SK-N-SH (cell line): Measurements from ENCODE around the gene NGF. TPM values are rescaled to one million over a fixed set of nuclear protein-coding genes. Genes with fewer than 3 reads are reported as not detected.

Source experiments
- CTCF ChIA-PET: fragments of 300-600, 350-600 bp; formaldehyde crosslinking; extraction: SDS; loops from one replicate; lab custom pipeline; 2021; lab: Yijun Ruan, JAX
- POLR2A ChIA-PET: fragments of 350-600 bp; sonication (Branson Sonifier 250); formaldehyde crosslinking; extraction: SDS; loops from one replicate; lab custom pipeline; 2020; ENCODE audit warnings: antibody characterized with exemption, inconsistent platforms; lab: Yijun Ruan, JAX
- DNase-seq: peaks from one replicate; pipeline ENCODE4 v3.0.0; 2012
- H2AFZ ChIP-seq: fragments of 200-600 bp; sonication (generic); 2 replicates; pipeline ENCODE4 v1.8.1; 2016; ENCODE audit warnings: antibody characterized with exemption, mild to moderate bottlenecking, low read depth
- H3F3A ChIP-seq: fragments of 200-600 bp; sonication (generic); replicated peaks from 2 replicates; pipeline ENCODE3; 2016; ENCODE audit warnings: antibody characterized with exemption, mild to moderate bottlenecking; ENCODE audit not compliant: insufficient read depth
- H3K27ac ChIP-seq, 2 experiments: fragments of 200-500 bp in 1 of 2; fragments of 200-600 bp in 1 of 2; sonication (Bioruptor generic) in 1 of 2; sonication (generic), shearing (Covaris generic) in 1 of 2; 2 replicates each; pipeline versions ENCODE4 v1.5.1 to v1.6.1; 2014 to 2016; ENCODE audit warnings: low read depth in 2 of 2, inconsistent platforms in 1 of 2, low read length in 1 of 2, mild to moderate bottlenecking in 1 of 2, mixed read lengths in 1 of 2
- H3K27me3 ChIP-seq: fragments of 200-600 bp; sonication (generic), shearing (Covaris generic); 2 replicates; pipeline ENCODE4 v1.6.1; 2016; ENCODE audit warnings: mixed run types; ENCODE audit not compliant: insufficient read depth
- H3K36me3 ChIP-seq, 2 experiments: fragments of 200-500 bp in 1 of 2; fragments of 200-600 bp in 1 of 2; sonication (Bioruptor generic) in 1 of 2; sonication (generic) in 1 of 2; replicated peaks in 1 of 2; 2 replicates each; pipeline versions ENCODE3 to v1.5.1; 2014 to 2016; ENCODE audit warnings: low read length in 1 of 2, mild to moderate bottlenecking in 1 of 2; ENCODE audit not compliant: insufficient read depth in 2 of 2, control insufficient read depth in 1 of 2
- H3K4me1 ChIP-seq, 2 experiments: fragments of 200-500 bp in 1 of 2; fragments of 200-600 bp in 1 of 2; sonication (Bioruptor generic) in 1 of 2; sonication (generic), shearing (Covaris generic) in 1 of 2; 2 replicates each; pipeline versions ENCODE4 v1.5.1 to v1.6.1; 2014 to 2016; ENCODE audit warnings: low read depth in 1 of 2, low read length in 1 of 2, mixed run types in 1 of 2; ENCODE audit not compliant: insufficient read depth in 2 of 2, control insufficient read depth in 1 of 2
- H3K4me2 ChIP-seq: fragments of 200-600 bp; sonication (generic), shearing (Covaris generic); 2 replicates; pipeline ENCODE4 v1.6.1; 2017; ENCODE audit warnings: mixed run types
- H3K4me3 ChIP-seq, 2 experiments: fragments of 200-500 bp in 1 of 2; fragments of 200-600 bp in 1 of 2; sonication (Bioruptor generic) in 1 of 2; sonication (generic), shearing (Covaris generic) in 1 of 2; 2 replicates each; pipeline versions ENCODE4 v1.5.1 to v1.8.1; 2014 to 2016; ENCODE audit warnings: low read depth in 2 of 2, inconsistent platforms in 1 of 2, low read length in 1 of 2, mild to moderate bottlenecking in 1 of 2, mixed read lengths in 1 of 2, moderate library complexity in 1 of 2
- H3K79me2 ChIP-seq: fragments of 200-600 bp; sonication (generic); 2 replicates; pipeline ENCODE4 v1.8.1; 2017; ENCODE audit warnings: mild to moderate bottlenecking; ENCODE audit not compliant: insufficient read depth
- H3K9ac ChIP-seq: fragments of 200-600 bp; sonication (generic); 2 replicates; pipeline ENCODE4 v1.6.1; 2017; ENCODE audit warnings: mixed run types
- H3K9me2 ChIP-seq: fragments of 200-600 bp; sonication (generic); 2 replicates; pipeline ENCODE4 v1.6.1; 2017; ENCODE audit warnings: mixed run types
- H3K9me3 ChIP-seq: fragments of 200-600 bp; sonication (generic); 2 replicates; pipeline ENCODE4 v1.6.1; 2017; ENCODE audit warnings: mixed run types, mild to moderate bottlenecking, moderate library complexity
- H4K20me1 ChIP-seq: fragments of 200-600 bp; sonication (generic); 2 replicates; pipeline ENCODE4 v1.6.1; 2017; ENCODE audit warnings: mild to moderate bottlenecking, mixed run types; ENCODE audit not compliant: insufficient read depth
- ELF1 ChIP-seq: IDR thresholded peaks from 2 replicates; pipeline ENCODE4 v1.4.0; 2012
- EP300 ChIP-seq, 2 experiments: IDR thresholded peaks; 2 replicates each; pipeline versions ENCODE4 v1.4.0 to v1.6.1; 2012; ENCODE audit warnings: borderline replicate concordance in 1 of 2, low read depth in 1 of 2, low read length in 1 of 2
- FOSL2 ChIP-seq: IDR thresholded peaks from 2 replicates; pipeline ENCODE4 v1.4.0; 2012; ENCODE audit warnings: low read depth, mild to moderate bottlenecking, moderate library complexity, borderline replicate concordance
- FOXJ3 ChIP-seq: sonication (generic); formaldehyde crosslinking; IDR thresholded peaks from 2 replicates; pipeline ENCODE4 v1.5.1; 2020; ENCODE audit warnings: mild to moderate bottlenecking, missing genetic modification reagents
- FOXM1 ChIP-seq: IDR thresholded peaks from 2 replicates; pipeline ENCODE4 v1.4.0; 2012; ENCODE audit warnings: low read depth, mild to moderate bottlenecking
- GABPA ChIP-seq: IDR thresholded peaks from 2 replicates; pipeline ENCODE4 v1.4.0; 2012; ENCODE audit warnings: low read depth, mild to moderate bottlenecking
- GATA2 ChIP-seq: sonication (generic); formaldehyde crosslinking; IDR thresholded peaks from 2 replicates; pipeline ENCODE4 v1.5.0; 2020; ENCODE audit warnings: mild to moderate bottlenecking, missing genetic modification reagents
- JUND ChIP-seq: IDR thresholded peaks from 2 replicates; pipeline ENCODE4 v1.4.0; 2012
- MEF2A ChIP-seq: IDR thresholded peaks from 2 replicates; pipeline ENCODE4 v1.4.0; 2012; ENCODE audit warnings: low read depth, borderline replicate concordance
- MXI1 ChIP-seq: IDR thresholded peaks from 2 replicates; pipeline ENCODE4 v1.6.1; 2012; ENCODE audit warnings: mild to moderate bottlenecking, low read depth, low read length, improper control_type of control experiment
- NFIC ChIP-seq: IDR thresholded peaks from 2 replicates; pipeline ENCODE4 v1.4.0; 2012; ENCODE audit warnings: borderline replicate concordance
- NRF1 ChIP-seq: IDR thresholded peaks from 2 replicates; pipeline ENCODE4 v1.6.1; 2012; ENCODE audit warnings: low read depth, mild to moderate bottlenecking, low read length
- POLR2AphosphoS5 ChIP-seq: IDR thresholded peaks from 2 replicates; pipeline ENCODE4 v1.6.1; 2012; ENCODE audit warnings: low read depth, low read length
- RCOR1 ChIP-seq: fragments of 150-350 bp; IDR thresholded peaks from 2 replicates; pipeline ENCODE4 v1.6.1; 2017; ENCODE audit warnings: antibody characterized with exemption, low read length
- RFX5 ChIP-seq: IDR thresholded peaks from 2 replicates; pipeline ENCODE4 v1.6.1; 2012; ENCODE audit warnings: mild to moderate bottlenecking, improper control_type of control experiment, low read length
- RXRA ChIP-seq: IDR thresholded peaks from 2 replicates; pipeline ENCODE4 v1.4.0; 2012; ENCODE audit warnings: low read depth, mild to moderate bottlenecking, borderline replicate concordance
- SMC3 ChIP-seq: IDR thresholded peaks from 2 replicates; pipeline ENCODE4 v1.6.1; 2012; ENCODE audit warnings: low read depth, low read length, improper control_type of control experiment
- TAF1 ChIP-seq: IDR thresholded peaks from 2 replicates; pipeline ENCODE4 v1.6.1; 2012; ENCODE audit warnings: low read depth, mild to moderate bottlenecking, low read length, moderate library complexity, borderline replicate concordance
- TCF12 ChIP-seq: IDR thresholded peaks from 2 replicates; pipeline ENCODE4 v1.4.0; 2012
- TEAD4 ChIP-seq: IDR thresholded peaks from 2 replicates; pipeline ENCODE4 v1.4.0; 2012; ENCODE audit warnings: mild to moderate bottlenecking, borderline replicate concordance; ENCODE audit not compliant: insufficient read depth
- WGBS: methylation state at CpG from one replicate; pipeline ENCODE4 v1.1.6; 2017; ENCODE audit warnings: low lambda C conversion rate; 5-methylcytosine and 5-hydroxymethylcytosine counted together
- polyA plus RNA-seq, 3 experiments: library from polyadenylated mRNA; depleted of rRNA; stranded (reverse); fragments of >200 nt; gene quantifications; 2 replicates each; pipeline ENCODE4 v1.2.3, GENCODE V29; 2012
- TF ChIP-seq, protein P1 (sequence below): IDR thresholded peaks from 2 replicates; pipeline ENCODE4 v1.4.0; 2012; ENCODE audit warnings: low read depth, borderline replicate concordance
- TF ChIP-seq, protein P2 (sequence below): fragments of 200-600 bp; sonication (generic); IDR thresholded peaks from 2 replicates; pipeline ENCODE4 v1.6.1; 2017; ENCODE audit warnings: antibody characterized with exemption, mild to moderate bottlenecking, moderate library complexity
- TF ChIP-seq, protein P3 (sequence below): IDR thresholded peaks from 2 replicates; pipeline ENCODE4 v1.4.0; 2012; ENCODE audit warnings: low read depth
- TF ChIP-seq, protein P4 (sequence below): IDR thresholded peaks from 2 replicates; pipeline ENCODE4 v1.4.0; 2012; ENCODE audit warnings: low read depth, borderline replicate concordance
- TF ChIP-seq, protein P5 (sequence below): IDR thresholded peaks from 2 replicates; pipeline ENCODE4; 2012
- TF ChIP-seq, protein P6 (sequence below): IDR thresholded peaks from 2 replicates; pipeline ENCODE4 v1.6.1; 2012; ENCODE audit warnings: mild to moderate bottlenecking, low read depth, low read length, moderate library complexity

The NGF gene
- polyA plus RNA-seq, 1 of the 3 experiments (the other 2 are of a cell fraction) = 75.8 TPM

DNA sequence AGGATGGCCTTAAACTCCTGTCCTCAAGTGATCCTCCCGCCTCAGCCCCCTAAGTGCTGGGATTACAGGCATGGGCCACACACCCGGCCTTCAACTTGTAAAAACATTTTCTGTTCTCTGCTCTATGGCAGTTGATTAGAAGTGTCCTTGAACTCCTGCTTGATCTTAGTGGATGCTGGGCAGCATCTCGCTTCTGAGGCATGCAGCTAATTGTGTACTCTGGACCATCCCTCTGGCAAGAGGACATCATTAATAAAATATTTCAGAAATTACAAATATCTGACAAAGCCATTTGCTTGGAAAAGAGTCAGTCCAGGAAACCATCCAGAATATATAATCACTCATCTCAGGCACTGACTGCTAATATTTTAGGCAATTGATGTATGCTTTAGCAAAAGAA lies 8.1 kb downstream of the NGF start:
- no peak overlapping the region for H2AFZ ChIP-seq
- H3K79me2 ChIP-seq = peaks cover 93% of the 10 kb centered on the region
- ChIA-PET CTCF (interaction anchor here (1.8 kb wide), 1 partner anchor 190 kb away, joined by 6 read pairs; no protein-coding TSS in a partner anchor), POLR2A (interaction anchor here (0.6 kb wide), 1 partner anchor 89 kb away, joined by 3 read pairs; no protein-coding TSS in a partner anchor)
- no peaks in the 10 kb centered on the region for H3K9me3 ChIP-seq
- DNase-seq = no peak
- H3K27me3 ChIP-seq = no peaks in the 10 kb centered on the region
- H4K20me1 ChIP-seq = no peaks in the 10 kb centered on the region
- peak overlapping the region in 1 of 2 experiments; percentile 25; a peak in 1 of 4 replicates for H3K4me3 ChIP-seq
- peak overlapping the region; percentile 55 for H3K4me2 ChIP-seq
- H3K9me2 ChIP-seq = no peaks in the 10 kb centered on the region
- H3K4me1 ChIP-seq = peaks cover 23 to 84% of the 10 kb centered on the region in 2 experiments
- 50% methylated on average over 3 of the region's 3 CpGs for WGBS
- no peak for TF ChIP-seq NRF1
- TF ChIP-seq RFX5 = no peak
- TF ChIP-seq, protein P1, sequence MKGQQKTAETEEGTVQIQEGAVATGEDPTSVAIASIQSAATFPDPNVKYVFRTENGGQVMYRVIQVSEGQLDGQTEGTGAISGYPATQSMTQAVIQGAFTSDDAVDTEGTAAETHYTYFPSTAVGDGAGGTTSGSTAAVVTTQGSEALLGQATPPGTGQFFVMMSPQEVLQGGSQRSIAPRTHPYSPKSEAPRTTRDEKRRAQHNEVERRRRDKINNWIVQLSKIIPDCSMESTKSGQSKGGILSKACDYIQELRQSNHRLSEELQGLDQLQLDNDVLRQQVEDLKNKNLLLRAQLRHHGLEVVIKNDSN = no peak
- TF ChIP-seq ELF1 = no peak
- TF ChIP-seq, protein P2, sequence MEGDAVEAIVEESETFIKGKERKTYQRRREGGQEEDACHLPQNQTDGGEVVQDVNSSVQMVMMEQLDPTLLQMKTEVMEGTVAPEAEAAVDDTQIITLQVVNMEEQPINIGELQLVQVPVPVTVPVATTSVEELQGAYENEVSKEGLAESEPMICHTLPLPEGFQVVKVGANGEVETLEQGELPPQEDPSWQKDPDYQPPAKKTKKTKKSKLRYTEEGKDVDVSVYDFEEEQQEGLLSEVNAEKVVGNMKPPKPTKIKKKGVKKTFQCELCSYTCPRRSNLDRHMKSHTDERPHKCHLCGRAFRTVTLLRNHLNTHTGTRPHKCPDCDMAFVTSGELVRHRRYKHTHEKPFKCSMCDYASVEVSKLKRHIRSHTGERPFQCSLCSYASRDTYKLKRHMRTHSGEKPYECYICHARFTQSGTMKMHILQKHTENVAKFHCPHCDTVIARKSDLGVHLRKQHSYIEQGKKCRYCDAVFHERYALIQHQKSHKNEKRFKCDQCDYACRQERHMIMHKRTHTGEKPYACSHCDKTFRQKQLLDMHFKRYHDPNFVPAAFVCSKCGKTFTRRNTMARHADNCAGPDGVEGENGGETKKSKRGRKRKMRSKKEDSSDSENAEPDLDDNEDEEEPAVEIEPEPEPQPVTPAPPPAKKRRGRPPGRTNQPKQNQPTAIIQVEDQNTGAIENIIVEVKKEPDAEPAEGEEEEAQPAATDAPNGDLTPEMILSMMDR = no peak
- TF ChIP-seq GABPA = no peak
- TF ChIP-seq JUND = peak; percentile 47
- TF ChIP-seq TCF12 = 0 out of 2 replicates have a peak, but pooled peaks have one; percentile 52
- TF ChIP-seq MXI1 = no peak
- TF ChIP-seq RCOR1 = no peak
- 0 out of 2 replicates have a peak, but pooled peaks have one; percentile 19 for TF ChIP-seq MEF2A
- TF ChIP-seq GATA2 = no peak
- TF ChIP-seq SMC3 = no peak
- peak; percentile 30; the same call in 1 of the 2 replicates for TF ChIP-seq RXRA
- TF ChIP-seq, protein P3, sequence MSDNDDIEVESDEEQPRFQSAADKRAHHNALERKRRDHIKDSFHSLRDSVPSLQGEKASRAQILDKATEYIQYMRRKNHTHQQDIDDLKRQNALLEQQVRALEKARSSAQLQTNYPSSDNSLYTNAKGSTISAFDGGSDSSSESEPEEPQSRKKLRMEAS = 0 out of 2 replicates have a peak, but pooled peaks have one; percentile 16
- TF ChIP-seq, protein P4, sequence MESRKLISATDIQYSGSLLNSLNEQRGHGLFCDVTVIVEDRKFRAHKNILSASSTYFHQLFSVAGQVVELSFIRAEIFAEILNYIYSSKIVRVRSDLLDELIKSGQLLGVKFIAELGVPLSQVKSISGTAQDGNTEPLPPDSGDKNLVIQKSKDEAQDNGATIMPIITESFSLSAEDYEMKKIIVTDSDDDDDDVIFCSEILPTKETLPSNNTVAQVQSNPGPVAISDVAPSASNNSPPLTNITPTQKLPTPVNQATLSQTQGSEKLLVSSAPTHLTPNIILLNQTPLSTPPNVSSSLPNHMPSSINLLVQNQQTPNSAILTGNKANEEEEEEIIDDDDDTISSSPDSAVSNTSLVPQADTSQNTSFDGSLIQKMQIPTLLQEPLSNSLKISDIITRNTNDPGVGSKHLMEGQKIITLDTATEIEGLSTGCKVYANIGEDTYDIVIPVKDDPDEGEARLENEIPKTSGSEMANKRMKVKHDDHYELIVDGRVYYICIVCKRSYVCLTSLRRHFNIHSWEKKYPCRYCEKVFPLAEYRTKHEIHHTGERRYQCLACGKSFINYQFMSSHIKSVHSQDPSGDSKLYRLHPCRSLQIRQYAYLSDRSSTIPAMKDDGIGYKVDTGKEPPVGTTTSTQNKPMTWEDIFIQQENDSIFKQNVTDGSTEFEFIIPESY = 0 out of 2 replicates have a peak, but pooled peaks have one; percentile 32
- TF ChIP-seq FOXJ3 (CRISPR knock-in tag) = no peak
- peak; percentile 17; the same call in 1 of the 2 replicates for TF ChIP-seq TEAD4
- TF ChIP-seq, protein P5, sequence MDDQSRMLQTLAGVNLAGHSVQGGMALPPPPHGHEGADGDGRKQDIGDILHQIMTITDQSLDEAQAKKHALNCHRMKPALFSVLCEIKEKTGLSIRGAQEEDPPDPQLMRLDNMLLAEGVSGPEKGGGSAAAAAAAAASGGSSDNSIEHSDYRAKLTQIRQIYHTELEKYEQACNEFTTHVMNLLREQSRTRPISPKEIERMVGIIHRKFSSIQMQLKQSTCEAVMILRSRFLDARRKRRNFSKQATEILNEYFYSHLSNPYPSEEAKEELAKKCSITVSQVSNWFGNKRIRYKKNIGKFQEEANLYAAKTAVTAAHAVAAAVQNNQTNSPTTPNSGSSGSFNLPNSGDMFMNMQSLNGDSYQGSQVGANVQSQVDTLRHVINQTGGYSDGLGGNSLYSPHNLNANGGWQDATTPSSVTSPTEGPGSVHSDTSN = peak; percentile 84
- TF ChIP-seq TAF1 = no peak
- TF ChIP-seq FOXM1 = no peak; the same call in 1 of the 2 replicates
- TF ChIP-seq FOSL2 = peak; percentile 36; the same call in 1 of the 2 replicates
- TF ChIP-seq, protein P6, sequence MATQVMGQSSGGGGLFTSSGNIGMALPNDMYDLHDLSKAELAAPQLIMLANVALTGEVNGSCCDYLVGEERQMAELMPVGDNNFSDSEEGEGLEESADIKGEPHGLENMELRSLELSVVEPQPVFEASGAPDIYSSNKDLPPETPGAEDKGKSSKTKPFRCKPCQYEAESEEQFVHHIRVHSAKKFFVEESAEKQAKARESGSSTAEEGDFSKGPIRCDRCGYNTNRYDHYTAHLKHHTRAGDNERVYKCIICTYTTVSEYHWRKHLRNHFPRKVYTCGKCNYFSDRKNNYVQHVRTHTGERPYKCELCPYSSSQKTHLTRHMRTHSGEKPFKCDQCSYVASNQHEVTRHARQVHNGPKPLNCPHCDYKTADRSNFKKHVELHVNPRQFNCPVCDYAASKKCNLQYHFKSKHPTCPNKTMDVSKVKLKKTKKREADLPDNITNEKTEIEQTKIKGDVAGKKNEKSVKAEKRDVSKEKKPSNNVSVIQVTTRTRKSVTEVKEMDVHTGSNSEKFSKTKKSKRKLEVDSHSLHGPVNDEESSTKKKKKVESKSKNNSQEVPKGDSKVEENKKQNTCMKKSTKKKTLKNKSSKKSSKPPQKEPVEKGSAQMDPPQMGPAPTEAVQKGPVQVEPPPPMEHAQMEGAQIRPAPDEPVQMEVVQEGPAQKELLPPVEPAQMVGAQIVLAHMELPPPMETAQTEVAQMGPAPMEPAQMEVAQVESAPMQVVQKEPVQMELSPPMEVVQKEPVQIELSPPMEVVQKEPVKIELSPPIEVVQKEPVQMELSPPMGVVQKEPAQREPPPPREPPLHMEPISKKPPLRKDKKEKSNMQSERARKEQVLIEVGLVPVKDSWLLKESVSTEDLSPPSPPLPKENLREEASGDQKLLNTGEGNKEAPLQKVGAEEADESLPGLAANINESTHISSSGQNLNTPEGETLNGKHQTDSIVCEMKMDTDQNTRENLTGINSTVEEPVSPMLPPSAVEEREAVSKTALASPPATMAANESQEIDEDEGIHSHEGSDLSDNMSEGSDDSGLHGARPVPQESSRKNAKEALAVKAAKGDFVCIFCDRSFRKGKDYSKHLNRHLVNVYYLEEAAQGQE = no peak
- no peak for TF ChIP-seq NFIC
- no peak for TF ChIP-seq POLR2AphosphoS5
- peak in 1 of 2 experiments; percentile 80; a peak in 2 of 4 replicates for TF ChIP-seq EP300 (IDR thresholded peaks at IDR 0.05; ENCODE audit: borderline replicate concordance in 1 of 2, low read depth in 1 of 2, low read length in 1 of 2)
- peak overlapping the region; percentile 55 for H3K9ac ChIP-seq
- H3K27ac ChIP-seq = peak overlapping the region; percentile 87 to 93
- peaks cover 0 to 6% of the 10 kb centered on the region in 2 experiments for H3K36me3 ChIP-seq
- H3F3A ChIP-seq = peaks cover 51% of the 10 kb centered on the region
